Esophagus mucosa (tissue), 1 donor: ENCODE results near the gene PSKH1. TPM values are rescaled to one million over a fixed set of nuclear protein-coding genes. Genes with fewer than 3 reads are reported as not detected.
"Not testable (repeated sequence)": the region's sequence is repeated elsewhere in the genome, so short reads cannot be mapped to it uniquely, and the experiment has no call there.

ENCODE experiments used
- ATAC-seq: fragments of 200-7000 bp; cut with Tn5 transposase; one replicate; pipeline ENCODE4 v1.9.1; 2020
- total RNA-seq: library from RNA; stranded (reverse); gene quantifications from one replicate; pipeline ENCODE4 v1.2.4, GENCODE V29; 2023
- donor health status: DM: yes; HTN: yes; CAD: no.

The PSKH1 gene
- total RNA-seq, 1 donor from 2014 or later, result 15.5 TPM

- no peak for ATAC-seq
Observed at GRCh38 chr16:67963292-67963661, 70.2 kb downstream of the PSKH1 start.

DNA sequence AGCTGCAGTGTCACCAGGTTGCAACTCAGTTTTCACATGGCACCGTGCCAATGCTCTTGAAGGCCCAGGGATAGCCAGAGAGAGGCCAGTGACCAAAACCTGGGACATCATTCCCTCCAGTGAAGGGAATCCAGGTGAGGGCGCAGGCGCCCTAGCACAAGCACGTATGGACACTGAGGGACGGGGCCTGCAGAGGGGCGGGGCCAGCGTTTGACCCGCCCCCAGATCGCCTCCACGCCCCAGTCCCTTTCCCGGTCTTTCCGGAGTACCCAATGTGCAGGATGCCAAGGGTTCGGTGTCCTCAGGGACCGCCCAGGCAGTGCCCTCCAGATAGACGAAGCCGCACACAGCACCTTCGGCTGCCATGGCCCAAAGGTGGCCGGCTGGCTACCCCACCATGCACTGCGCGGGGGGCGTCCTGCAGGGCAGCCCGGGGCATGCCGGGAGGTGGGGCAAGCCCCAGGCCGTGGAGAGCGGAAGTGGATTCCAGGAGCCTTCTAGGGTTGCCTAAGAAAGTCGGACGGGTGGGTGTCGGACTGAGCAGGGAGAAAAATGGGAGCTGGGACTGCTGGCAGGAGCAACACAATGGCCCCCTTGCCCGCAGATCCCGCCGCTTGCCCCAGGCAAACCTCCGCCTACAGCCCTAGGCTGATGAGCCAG lies 70.7 kb downstream of the PSKH1 start:
- ATAC-seq, result no peak

- no peak for ATAC-seq
Observed at GRCh38 chr16:67964477-67965131, 71.5 kb downstream of the PSKH1 start.

- ATAC-seq, result no peak
Observed at GRCh38 chr16:67965668-67966548, 72.9 kb downstream of the PSKH1 start.

DNA sequence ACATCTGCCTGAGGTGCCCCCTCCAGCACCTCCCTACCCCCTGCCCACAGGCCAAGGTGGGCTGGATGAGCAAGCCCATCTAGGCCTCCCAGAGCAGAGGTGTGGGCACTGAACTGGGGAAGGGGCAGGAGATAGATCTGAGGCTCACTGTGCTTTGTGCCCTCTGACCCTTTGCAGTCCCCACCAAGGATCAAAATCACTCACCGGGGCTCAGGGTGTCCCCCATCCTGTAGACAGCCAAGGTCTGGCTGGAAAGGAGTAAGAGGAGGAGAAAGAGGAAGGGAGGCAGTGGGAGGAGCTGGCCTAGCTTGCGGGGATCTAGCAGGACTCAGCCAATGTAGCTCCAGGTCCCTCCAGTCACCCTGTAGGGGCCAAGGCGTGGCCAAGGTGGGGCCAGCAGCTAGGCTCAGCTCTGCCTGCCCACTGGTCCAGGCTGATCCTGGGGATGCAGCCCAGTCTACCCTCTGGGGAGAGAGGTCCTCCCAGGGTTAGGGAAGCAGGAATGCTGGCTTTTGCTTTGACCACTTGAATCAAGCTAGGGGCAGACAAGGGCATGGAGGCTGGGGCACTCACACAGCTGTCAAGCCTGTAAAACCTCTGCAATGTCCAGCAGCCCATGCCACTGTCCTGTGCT lies 73.6 kb downstream of the PSKH1 start:
- ATAC-seq, result peak; percentile 16

DNA sequence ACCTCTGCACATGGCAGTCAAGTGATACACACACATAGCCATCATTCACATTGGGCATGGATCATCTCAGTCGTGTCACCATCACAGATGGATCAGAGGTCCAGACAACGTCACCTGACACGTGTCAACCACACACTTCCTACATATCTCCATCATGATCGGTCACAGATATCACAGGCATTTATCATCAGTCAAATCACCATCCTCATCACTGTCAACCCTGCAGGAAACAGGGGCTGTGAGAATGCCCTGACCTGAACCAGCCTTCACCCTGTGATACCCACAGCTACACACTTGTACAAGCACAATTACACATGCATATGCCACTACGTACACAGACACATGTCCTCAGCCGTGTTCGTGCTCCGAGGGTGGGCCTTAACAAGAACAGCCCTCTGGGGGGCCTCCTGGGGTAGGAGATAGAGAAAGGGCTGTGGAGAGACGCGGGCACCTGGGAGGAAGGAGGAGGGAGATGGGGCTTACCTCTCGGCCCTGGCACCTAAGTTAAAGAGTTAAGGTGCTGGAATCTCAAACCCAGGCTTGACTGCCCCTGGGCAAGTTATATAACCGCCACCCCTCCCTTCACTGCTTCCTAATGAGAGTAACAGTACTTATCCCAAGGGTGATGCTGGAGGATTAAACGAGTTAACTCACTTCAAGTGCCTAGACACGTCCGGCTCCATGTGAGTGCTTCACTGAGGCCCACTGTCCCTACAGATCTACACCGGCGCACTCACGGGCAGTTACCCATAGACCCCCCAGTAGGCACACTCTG lies 74.3 kb downstream of the PSKH1 start:
- peak; percentile 9 for ATAC-seq

DNA sequence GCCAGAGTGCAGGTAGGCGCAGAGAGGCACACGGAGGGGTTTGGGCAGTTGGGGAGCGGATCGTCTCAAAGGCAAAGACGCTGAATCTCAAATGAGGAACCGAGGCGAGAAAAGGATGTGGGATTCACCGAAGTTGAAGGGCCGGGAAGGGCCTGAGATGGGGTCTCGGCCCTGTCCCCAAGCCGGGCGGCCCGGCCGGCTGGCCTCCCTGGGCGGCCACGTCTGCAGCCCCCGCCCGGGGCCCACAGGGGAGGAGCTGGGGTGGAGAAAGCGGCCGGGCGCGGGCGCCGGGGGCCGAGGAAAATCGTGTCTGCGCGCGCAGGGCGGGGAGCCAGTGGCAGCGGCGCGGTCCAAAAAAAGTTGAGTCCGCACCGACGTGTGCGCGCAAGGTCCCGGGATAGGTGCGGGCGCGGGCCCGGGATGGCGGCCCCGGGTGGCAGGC lies 74.9 kb downstream of the PSKH1 start:
- ATAC-seq, result peak; percentile 10

DNA sequence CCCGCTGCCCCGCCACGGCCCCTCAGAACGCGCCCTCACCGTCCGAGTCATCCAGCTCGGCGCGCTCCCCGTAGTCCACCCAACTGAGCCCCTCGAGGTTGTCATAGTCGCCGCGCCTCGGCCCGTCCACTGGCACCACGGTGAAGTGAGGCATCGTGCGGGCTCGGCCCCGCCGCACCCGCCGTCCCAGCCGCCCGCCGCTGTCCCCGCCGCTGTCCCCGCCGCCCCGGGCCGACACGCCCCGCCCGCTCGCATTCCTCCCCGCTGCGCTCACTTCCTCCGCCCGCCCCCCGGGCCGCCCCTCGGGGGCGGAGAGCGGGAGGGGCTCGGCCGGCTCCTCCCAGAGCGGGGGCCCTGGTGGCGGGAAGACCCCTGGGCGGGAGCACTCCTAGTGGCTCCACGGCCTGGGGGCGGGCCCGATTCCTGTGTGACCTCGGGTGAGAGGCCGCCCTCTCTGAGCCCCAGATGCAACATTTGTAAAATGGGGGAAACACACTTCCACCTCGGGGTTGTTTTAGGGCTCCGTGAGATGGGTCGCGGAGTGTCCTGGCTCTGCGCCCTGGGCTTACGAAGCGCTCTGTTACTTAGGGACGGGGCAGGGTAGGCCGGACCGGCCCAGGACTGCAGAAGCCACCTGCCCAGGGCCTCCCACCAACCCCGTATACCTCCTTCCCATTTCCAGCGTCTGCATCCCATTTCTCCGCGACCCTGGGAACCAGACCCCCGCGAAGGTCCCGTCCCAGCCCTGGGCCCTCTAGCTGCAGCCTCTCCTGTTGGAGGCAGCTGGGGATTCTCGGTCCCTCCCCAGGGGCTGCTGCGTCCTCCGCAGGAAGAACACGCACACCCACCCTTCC lies 75.6 kb downstream of the PSKH1 start, which contains the start of gene SLC12A4:
Gene SLC12A4 (minus strand): TSS at position 238 of the 854 bp plus-strand sequence. CDS start 84 bp downstream, at position 154.
- peak; percentile 81 for ATAC-seq

GRCh38 chr16:67969254-67970039 lies 76.4 kb downstream of the PSKH1 start:
- ATAC-seq, result no peak

- ATAC-seq, result no peak
Observed at GRCh38 chr16:67971111-67971510, 78.1 kb downstream of the PSKH1 start.

DNA sequence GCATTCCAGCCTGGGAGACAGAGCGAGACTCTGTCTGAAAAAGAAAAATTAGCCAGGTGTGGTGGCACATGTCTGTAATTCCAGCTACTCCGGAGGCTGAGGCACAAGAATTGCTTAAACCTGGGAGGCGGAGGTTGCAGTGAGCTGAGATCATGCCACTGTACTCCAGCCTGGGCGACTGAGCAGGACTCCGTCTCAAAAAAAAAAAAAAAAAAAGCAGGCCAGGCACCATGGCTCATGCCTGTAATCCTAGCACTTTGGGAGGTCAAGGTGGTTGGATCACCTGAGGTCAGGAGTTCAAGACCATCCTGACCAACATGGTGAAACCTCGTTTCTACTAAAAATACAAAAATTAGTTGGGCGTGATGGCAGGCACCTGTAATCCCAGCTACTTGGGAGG lies 79.2 kb downstream of the PSKH1 start:
- not testable (repeated sequence) for ATAC-seq

DNA sequence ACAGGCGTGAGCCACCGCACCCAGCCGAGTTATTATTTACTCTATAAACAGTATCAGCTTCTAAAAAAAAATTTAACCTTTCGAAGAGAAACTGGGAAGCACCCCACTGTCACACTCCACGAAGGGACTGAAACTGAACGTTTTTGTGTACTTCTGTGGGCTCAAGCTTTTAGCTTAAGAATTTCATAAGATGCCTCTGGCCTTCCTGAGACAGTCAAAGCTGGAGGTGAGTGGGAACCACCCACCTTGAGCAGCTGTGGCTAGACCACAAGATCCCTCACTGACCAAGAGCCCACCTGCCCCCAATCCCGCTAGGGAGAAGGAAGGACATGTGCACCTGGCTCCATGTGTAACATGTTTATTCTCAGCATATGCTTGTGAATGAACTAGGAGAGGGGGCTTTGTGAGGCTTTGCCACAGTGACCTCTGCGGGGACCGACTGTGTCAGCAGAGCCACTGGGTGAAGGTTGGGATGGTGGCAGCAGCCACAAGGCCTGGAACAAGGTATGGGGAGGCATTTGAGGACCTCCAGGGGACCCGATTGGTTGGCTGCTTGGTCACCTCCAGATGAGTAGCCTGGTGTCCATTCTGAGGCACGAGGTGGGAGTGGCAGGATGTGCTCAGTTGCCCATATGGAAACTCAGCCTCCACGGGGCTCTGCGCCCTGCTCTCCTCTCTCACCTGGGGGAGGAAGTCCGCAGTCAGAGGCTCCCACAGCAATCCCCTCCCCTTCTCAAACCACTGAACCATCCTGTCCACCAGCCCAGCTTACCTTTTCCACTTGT lies 82.5 kb downstream of the PSKH1 start:
- no peak for ATAC-seq

DNA sequence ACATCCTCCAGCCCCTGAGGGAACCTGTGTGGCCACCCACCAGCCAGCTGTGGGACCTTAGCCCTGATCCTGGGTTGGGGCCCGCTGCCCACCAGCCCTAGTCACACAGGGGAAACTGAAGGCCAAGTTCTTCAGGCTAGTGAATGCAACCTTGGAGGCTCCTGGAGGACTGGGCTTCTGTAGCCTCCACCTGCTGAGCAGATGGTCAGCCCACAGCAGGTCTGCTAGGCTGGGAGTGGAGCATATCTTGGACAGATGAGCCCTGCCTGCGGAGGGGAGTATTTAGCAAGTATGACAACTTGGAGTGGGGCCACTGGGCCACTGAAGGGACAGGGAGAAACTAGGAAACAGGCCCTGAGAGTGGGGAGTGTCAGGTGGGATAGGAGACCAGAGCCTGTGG lies 83.2 kb downstream of the PSKH1 start:
- ATAC-seq, result no peak

DNA sequence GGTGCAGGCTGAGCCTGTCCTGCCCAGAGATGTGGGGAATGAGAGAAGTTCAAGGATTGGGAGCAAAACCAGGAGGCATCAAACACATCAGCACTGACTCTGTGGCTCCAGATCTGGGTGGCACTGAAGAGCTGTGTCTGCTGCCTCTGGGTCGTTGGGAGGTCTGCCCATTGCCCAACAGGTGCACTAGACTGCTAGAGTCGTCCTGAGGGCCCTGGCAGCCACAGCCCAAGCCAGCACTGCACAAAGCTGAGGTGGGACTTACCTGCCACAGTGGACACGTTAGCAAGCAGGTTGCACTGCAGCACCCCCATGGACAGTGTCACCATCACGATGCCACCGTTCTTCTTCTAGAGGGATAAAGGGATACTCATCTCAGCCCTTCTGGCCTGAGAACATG lies 84.0 kb downstream of the PSKH1 start:
- no peak for ATAC-seq

DNA sequence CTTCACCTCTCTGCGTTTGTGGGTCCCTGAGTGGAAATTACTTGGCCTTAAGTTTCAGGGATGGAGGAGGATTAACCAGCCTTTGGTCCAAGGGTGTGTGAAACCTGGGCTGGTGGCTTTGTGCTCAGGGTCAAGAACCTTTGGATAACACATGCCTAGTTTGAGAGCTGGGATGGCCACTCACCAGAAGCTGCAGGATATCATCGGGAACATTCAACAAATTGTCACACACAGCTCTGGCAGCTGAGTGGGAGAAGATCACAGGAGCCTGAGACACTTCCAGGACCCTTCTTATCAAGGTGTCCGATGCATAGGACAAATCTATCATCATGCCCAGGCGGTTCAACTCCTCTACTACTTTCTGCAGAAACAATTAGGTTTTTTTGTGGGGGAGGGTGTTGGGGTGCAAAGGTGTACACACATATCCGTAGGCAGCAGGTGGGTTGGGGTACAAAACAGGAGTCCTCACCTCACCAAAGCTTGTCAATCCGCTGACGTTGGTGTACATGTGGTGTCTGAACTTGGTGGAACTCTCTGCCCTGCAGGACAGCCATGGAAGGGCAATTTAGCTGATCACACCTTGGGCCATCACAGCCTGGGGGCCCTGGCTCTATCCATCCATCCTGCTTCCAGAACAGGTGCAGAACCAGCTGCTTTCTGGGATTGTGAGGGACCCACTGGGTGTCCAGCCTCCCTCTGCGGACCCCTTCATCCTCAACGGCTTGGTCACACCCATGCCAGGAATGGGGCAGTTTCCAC lies 84.6 kb downstream of the PSKH1 start:
- no peak for ATAC-seq
